Measurements from ENCODE around the gene AVP. TPM values are rescaled to one million over a fixed set of nuclear protein-coding genes. Genes with fewer than 3 reads are reported as not detected.

Gene AVP
- total RNA-seq, 4 donors from 2014 or later = not detected

GRCh38 chr20:3101737-3102574, 17.4 kb upstream of the AVP start:
- TF ChIP-seq CTCF (IDR thresholded peaks at IDR 0.05) = no peak
- ATAC-seq (ENCODE audit: low FRiP score) = no peak
- DNase-seq (ENCODE audit: low spot score) = no peak

DNA sequence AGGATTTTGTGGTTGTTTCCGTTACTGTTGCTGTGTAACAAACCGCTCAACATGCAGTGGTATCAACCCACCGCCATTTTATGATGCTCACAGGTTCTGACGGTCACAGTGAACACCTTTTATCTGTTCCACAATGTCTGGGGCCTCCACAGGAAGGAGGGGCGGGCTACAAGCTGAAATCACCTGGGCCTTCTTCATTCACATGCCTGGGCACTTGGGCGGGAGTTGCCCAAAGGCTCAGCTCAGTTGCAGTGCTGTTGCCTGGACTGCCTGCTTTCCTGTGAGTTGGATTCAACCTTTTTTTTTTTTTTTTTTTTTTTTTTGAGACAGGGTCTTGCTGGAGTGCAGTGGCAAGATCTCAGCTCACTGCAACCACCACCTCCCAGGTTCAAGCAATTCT, 16.7 kb upstream of the AVP start:
- no peak for ATAC-seq (ENCODE audit: low FRiP score)
- no peak for TF ChIP-seq CTCF (IDR thresholded peaks at IDR 0.05)
- DNase-seq (ENCODE audit: low spot score) = no peak

GRCh38 chr20:3100480-3100879, 16.0 kb upstream of the AVP start:
- TF ChIP-seq CTCF (IDR thresholded peaks at IDR 0.05) = no peak
- DNase-seq (ENCODE audit: low spot score) = no peak
- no peak for ATAC-seq (ENCODE audit: low FRiP score)

- DNase-seq (ENCODE audit: low spot score) (no peak), ATAC-seq (ENCODE audit: low FRiP score) (no peak)
- no peak for TF ChIP-seq CTCF (IDR thresholded peaks at IDR 0.05)
Observed at GRCh38 chr20:3094848-3095629, 10.5 kb upstream of the AVP start.

GRCh38 chr20:3093861-3094361, 9.4 kb upstream of the AVP start:
- ATAC-seq (ENCODE audit: low FRiP score) = no peak
- TF ChIP-seq CTCF (IDR thresholded peaks at IDR 0.05) = no peak
- no peak for DNase-seq (ENCODE audit: low spot score)

GRCh38 chr20:3092611-3093379, 8.3 kb upstream of the AVP start:
- no peak for TF ChIP-seq CTCF (IDR thresholded peaks at IDR 0.05)
- DNase-seq (ENCODE audit: low spot score) (no peak), ATAC-seq (ENCODE audit: low FRiP score) (no peak)

Measured in omental fat pad (tissue), 4 donors.